HG02763 (cell line): Measurements from ENCODE around the gene MFAP2.

ENCODE experiments used
- ATAC-seq: cut with Tn5 transposase; IDR thresholded peaks from one replicate; pipeline ENCODE4 v1.9.1; 2021; ENCODE audit warnings: mild to moderate bottlenecking, moderate library complexity; ENCODE audit not compliant: unreplicated experiment

Gene MFAP2

GRCh38 chr1:17008208-17008855 is 27.9 kb upstream of the MFAP2 start:
- no peak for ATAC-seq

- ATAC-seq: no peak
Observed at GRCh38 chr1:17007121-17007520, 26.7 kb upstream of the MFAP2 start.

GRCh38 chr1:17005365-17005740 is 24.9 kb upstream of the MFAP2 start:
- ATAC-seq: no peak

GRCh38 chr1:17004466-17005364 is 24.3 kb upstream of the MFAP2 start:
- ATAC-seq: no peak

- no peak for ATAC-seq
Observed at GRCh38 chr1:17002524-17002902, 22.1 kb upstream of the MFAP2 start.

GRCh38 chr1:17001760-17002523 is 21.5 kb upstream of the MFAP2 start:
- no peak for ATAC-seq

GRCh38 chr1:16999863-17000262 is 19.4 kb upstream of the MFAP2 start:
- ATAC-seq: no peak

GRCh38 chr1:16998589-16998988 is 18.2 kb upstream of the MFAP2 start:
- no peak for ATAC-seq

GRCh38 chr1:16996845-16997244 is 16.4 kb upstream of the MFAP2 start:
- ATAC-seq: no peak

GRCh38 chr1:16993521-16994038 is 13.2 kb upstream of the MFAP2 start:
- ATAC-seq: no peak

GRCh38 chr1:16992675-16993074 is 12.3 kb upstream of the MFAP2 start:
- no peak for ATAC-seq

GRCh38 chr1:16992102-16992501 is 11.7 kb upstream of the MFAP2 start:
- no peak for ATAC-seq

GRCh38 chr1:16991571-16991970 is 11.2 kb upstream of the MFAP2 start:
- no peak for ATAC-seq

- ATAC-seq: no peak
Observed at GRCh38 chr1:16989676-16990391, 9.4 kb upstream of the MFAP2 start.

GRCh38 chr1:16988210-16988609 is 7.8 kb upstream of the MFAP2 start:
- ATAC-seq: no peak

GRCh38 chr1:16986962-16987361 is 6.5 kb upstream of the MFAP2 start:
- ATAC-seq: no peak

GRCh38 chr1:16986560-16986959 is 6.1 kb upstream of the MFAP2 start:
- no peak for ATAC-seq

GRCh38 chr1:16986113-16986512 is 5.7 kb upstream of the MFAP2 start:
- ATAC-seq: no peak

GRCh38 chr1:16984717-16985116 is 4.3 kb upstream of the MFAP2 start:
- no peak for ATAC-seq

GRCh38 chr1:16983649-16984048 is 3.2 kb upstream of the MFAP2 start:
- no peak for ATAC-seq

- ATAC-seq: no peak
Observed at GRCh38 chr1:16982902-16983301, 2.5 kb upstream of the MFAP2 start.
